ENCODE data around the gene ADAMTS15.

The ADAMTS15 gene

GRCh38 chr11:130523166-130523565 is 74.7 kb downstream of the ADAMTS15 start:
- TF ChIP-seq CTCF (IDR thresholded peaks at IDR 0.05) = no peak
- H3K27ac ChIP-seq = no peak overlapping the region
- no peaks in the 10 kb centered on the region for H3K36me3 ChIP-seq
- no peak overlapping the region for H3K4me3 ChIP-seq (ENCODE audit: low read depth in 1 of 2, low read length in 1 of 2)
- H3K9me3 ChIP-seq = no peaks in the 10 kb centered on the region
- H3K27me3 ChIP-seq = no peaks in the 10 kb centered on the region
- no peaks in the 10 kb centered on the region for H3K4me1 ChIP-seq (ENCODE audit: control insufficient read depth in 1 of 2, insufficient read depth in 1 of 2, low read depth in 1 of 2, low read length in 1 of 2)

- H3K4me3 ChIP-seq (ENCODE audit: low read depth in 1 of 2, low read length in 1 of 2) = no peak overlapping the region
- TF ChIP-seq CTCF (IDR thresholded peaks at IDR 0.05) = no peak
- H3K27me3 ChIP-seq = no peaks in the 10 kb centered on the region
- no peaks in the 10 kb centered on the region for H3K9me3 ChIP-seq
- H3K4me1 ChIP-seq (ENCODE audit: control insufficient read depth in 1 of 2, insufficient read depth in 1 of 2, low read depth in 1 of 2, low read length in 1 of 2) = no peaks in the 10 kb centered on the region
- no peaks in the 10 kb centered on the region for H3K36me3 ChIP-seq
- no peak overlapping the region for H3K27ac ChIP-seq
Observed at GRCh38 chr11:130523609-130524008, 75.2 kb downstream of the ADAMTS15 start.

- Histone ChIP-seq H3K4me3 (ENCODE audit: low read depth in 1 of 2, low read length in 1 of 2) (no peak overlapping the region), H3K27me3 (no peaks in the 10 kb centered on the region), H3K36me3 (no peaks in the 10 kb centered on the region), H3K4me1 (ENCODE audit: control insufficient read depth in 1 of 2, insufficient read depth in 1 of 2, low read depth in 1 of 2, low read length in 1 of 2) (no peaks in the 10 kb centered on the region), H3K9me3 (no peaks in the 10 kb centered on the region), H3K27ac (no peak overlapping the region)
- no peak for TF ChIP-seq CTCF (IDR thresholded peaks at IDR 0.05)
Observed at GRCh38 chr11:130524132-130524790, 75.8 kb downstream of the ADAMTS15 start.

- Histone ChIP-seq H3K27ac (no peak overlapping the region), H3K4me3 (ENCODE audit: low read depth in 1 of 2, low read length in 1 of 2) (no peak overlapping the region), H3K4me1 (ENCODE audit: control insufficient read depth in 1 of 2, insufficient read depth in 1 of 2, low read depth in 1 of 2, low read length in 1 of 2) (no peaks in the 10 kb centered on the region), H3K9me3 (no peaks in the 10 kb centered on the region), H3K36me3 (no peaks in the 10 kb centered on the region), H3K27me3 (no peaks in the 10 kb centered on the region)
- TF ChIP-seq CTCF (IDR thresholded peaks at IDR 0.05) = no peak
Observed at GRCh38 chr11:130525307-130525706, 76.9 kb downstream of the ADAMTS15 start.

Measured in neutrophil (primary cell).